ENCODE measurements around the gene ZFHX3. TPM values are rescaled to one million over a fixed set of nuclear protein-coding genes. Genes with fewer than 3 reads are reported as not detected.

ZFHX3 gene
- total RNA-seq, 1 donor from 2014 or later, result 6.7 TPM

- DNase-seq, result no peak
Observed at GRCh38 chr16:72847187-72848027, 200.5 kb downstream of the ZFHX3 start.

DNA sequence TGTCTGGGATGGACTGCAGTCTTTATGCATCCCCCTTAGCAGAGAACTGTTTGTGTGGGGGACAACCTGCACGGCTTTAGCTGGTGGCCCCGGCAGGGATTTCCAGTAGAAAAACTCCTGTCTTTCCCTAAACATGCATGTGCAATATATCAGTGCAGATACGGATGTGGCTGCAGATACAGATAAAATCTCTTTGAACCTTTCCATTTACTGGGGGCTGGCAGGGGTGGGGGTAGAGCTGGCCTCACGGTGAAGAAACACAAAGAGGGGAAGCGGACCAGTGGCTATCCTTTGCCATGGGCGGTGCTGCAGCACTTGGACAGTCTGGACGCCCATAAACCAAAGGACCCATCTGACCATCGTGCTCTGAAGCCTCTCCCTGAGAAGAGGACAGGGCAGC lies 201.3 kb downstream of the ZFHX3 start:
- DNase-seq, result no peak

GRCh38 chr16:72845322-72846020 lies 202.5 kb downstream of the ZFHX3 start:
- DNase-seq, result no peak

DNA sequence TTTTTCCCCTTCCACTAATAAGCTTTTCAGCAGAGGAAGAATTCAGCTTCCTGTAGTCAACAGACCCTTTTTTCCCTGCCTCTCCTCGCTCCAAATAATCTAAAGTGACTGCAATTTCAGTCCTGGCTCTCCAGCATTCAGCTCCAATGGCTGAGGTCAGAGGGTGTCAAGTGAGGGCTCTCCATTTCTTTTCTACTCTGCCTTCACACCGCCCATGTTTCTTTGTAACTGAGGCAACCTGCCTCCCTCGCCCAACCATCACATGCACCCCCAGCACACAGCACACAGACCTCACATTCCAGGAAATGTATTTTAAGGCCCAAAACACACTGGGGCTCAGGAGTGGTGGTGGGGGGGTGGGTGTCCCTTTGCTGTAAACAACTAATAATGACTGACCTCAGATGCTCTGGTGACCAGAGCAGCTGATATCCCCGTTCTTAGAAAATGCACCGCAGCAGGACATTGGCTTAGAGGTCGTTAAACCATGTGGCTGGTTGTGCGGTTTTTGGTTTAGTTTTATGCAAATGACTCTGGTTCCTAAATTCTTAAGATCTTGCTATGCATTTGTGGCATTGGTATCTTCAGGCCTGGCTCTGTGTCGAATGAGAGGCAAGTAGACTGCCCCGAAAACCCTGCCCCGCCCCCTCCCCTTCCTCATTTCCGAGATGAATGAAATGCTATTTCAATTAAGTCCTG lies 203.6 kb downstream of the ZFHX3 start:
- DNase-seq, result no peak

DNA sequence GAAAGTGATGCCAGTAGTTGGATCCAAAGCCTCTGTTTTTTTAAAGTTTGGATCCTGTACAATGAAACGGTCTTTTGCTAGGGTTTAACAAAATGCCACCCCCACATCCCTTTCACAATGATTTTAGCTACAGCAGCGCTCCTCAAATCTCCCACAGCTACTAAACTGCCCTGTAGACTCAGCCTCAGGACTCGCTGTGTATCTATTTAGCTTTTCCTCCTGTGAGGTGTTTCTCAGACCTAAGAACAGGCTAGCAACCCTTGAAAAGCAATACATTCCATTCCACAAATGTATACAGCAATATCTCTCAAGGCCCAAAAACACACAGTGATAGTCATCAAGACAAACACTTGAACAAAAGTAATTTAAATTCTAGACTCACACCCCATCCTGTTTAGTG lies 206.4 kb downstream of the ZFHX3 start:
- no peak for DNase-seq

DNA sequence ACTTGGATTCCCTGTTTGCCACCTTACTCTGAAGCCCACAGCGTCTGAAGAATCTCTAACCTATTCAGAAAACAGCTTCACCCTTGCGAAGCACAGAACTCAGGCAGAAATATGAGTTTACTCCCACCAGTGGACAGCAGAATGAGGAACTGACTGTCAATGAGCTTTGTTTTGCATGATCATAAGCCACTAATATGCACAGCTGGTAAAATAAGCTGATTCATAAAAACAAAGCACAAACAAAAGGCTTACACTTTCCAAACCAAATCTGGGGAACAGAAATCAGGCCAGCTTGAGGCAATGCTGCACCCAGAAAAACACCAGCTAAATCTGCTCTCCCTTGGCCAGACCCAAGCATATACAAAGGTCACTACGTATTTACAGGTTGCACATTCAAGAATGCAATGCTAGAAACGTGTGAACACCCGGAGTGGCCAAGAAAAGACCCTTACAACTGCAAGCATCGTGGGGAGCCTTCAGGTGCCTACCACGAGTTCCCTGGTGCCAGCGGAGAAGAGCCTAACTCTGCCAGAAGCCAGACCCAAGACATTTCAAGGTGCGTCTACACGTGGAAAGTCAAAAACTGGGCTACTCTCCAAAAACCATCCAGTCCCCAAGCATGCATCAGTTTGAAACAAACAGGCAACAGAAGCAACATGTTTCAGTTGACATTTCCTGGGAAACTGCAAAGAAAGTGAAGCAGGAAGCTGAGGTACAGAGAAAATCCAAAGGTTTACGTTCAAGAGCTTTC lies 207.1 kb downstream of the ZFHX3 start:
- peak; percentile 10 for DNase-seq

DNA sequence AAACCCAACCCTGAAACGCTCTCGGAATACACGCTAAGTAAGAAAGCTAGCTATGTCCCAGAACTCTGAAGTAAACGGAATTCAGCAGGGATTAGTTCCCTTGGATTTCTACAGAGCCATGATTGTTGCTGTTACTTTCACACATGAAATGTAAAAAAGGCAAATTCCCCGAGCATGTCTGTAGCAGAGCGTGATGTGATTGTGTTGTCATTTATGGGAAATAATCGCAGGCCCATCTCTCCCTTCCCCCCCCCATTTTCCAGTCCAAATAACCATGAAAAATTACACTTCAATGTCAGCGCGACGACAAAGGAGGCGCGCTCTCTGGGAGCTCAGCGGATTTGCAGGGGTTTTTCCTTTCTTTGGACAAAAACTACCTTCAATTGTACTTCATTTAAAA lies 209.0 kb downstream of the ZFHX3 start:
- no peak for DNase-seq

DNA sequence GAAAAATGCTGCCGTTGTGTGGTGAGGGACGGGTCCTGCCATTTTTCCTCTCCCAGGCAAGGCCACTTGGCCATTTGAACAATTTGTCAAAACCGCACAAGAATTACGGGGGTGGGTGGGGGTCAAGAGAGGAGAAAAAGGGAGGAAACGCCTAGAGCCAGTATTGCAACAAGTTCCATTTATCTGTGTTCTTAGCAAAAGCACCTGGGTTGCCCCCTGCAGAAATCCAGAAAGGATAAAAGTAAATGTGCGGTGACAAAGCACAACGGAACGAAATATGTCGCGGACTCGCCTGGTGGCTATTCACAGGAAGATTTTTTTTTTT lies 209.4 kb downstream of the ZFHX3 start:
- DNase-seq, result no peak

DNA sequence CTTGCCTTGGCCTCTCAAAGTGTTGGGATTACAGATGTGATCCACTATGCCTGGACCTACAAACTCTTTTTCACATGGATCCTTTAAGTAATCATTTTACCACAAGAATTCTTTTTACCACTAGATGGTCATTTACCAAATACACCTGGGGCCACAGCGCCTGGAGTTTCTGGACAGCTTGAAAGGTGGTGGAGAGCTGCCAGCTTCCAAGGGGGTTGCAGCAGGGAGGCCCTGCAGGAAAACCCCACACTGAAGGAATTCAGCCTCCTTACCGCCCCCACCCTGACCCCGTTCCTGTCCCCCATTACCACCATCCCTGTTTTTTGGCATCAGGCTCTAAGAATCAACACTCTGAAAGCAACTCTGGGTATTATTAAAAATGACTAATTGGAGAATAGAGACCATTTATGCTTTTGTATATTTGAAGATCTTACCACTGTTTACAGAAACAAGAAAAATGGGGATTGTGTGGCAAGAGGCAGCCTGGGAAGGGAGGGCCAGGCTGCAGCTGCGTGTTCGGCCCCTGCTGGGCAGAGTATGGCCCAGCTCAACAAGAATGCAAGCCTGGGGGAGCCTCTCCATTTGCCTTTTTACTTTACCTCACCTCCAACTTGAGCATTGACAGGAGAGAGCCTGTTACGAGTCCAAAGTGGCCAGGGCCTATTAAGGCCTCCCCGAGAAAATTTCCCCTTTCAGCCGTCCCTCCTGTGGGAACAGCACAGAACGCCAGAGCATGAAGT lies 209.9 kb downstream of the ZFHX3 start:
- DNase-seq, result no peak

DNA sequence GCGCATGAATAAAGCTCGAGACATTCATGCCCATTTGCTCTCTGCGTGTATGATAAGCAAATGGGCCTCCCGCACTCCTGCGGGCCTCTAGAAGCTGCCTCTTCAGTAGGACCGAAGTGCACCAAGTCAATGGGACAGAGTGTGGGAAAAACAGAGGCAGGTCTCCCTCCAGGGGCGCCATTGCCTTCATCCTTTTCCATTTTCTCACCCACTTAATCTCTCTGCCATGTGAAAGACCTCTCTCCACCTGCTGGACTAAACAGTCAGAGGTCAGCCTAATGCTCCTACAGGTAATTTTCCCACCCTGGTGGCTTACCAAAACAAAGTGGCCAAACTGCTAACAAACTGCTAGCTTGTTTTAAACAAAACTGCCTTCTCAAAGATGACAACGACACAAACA lies 210.9 kb downstream of the ZFHX3 start:
- no peak for DNase-seq

- no peak for DNase-seq
Observed at GRCh38 chr16:72836181-72836580, 211.7 kb downstream of the ZFHX3 start.

- no peak for DNase-seq
Observed at GRCh38 chr16:72835086-72835485, 212.8 kb downstream of the ZFHX3 start.

DNA sequence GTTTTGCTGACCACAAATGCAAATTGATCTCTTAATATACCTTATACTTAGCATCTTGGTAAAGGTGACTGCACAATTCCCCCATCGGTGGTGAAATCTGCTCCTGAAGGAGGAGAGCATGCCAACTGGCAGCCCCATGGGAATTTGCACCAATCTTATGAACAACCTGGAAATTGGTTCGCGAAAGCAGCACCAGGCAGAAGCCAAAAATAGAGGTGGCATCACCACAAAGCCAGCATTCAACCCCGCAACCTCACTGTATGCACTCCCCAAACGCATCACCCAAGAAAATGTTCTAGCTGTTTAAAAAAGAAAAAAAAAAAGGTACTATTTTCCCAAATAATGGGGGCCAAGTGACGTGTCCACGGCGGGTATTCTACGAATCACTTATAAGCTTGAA lies 213.4 kb downstream of the ZFHX3 start:
- DNase-seq, result no peak

- no peak for DNase-seq
Observed at GRCh38 chr16:72833969-72834368, 214.0 kb downstream of the ZFHX3 start.

DNA sequence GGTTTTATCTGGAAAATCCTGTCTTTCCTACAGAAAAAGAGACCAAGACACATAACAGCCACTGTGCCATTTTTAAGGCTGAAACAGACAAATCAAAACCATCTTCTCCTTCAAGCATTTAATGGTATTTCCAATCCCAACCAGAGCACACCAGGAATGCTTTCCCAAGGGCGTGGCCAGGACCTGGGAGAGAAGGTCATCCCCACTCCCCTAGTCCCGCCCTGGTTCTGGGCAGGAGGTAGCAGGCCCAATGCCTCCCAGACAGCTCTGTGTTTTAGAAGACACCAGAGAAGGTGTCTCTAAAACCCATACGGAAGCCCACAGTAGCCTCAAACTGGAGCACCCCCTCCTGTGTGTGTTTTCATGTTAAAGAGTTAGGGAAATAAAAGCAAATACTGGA lies 214.4 kb downstream of the ZFHX3 start:
- DNase-seq, result no peak

GRCh38 chr16:72832621-72833248 lies 215.2 kb downstream of the ZFHX3 start:
- peak; percentile 62 for DNase-seq

GRCh38 chr16:72829846-72830775 lies 217.8 kb downstream of the ZFHX3 start:
- no peak for DNase-seq

- no peak for DNase-seq
Observed at GRCh38 chr16:72827866-72828265, 220.1 kb downstream of the ZFHX3 start.

- no peak for DNase-seq
Observed at GRCh38 chr16:72825912-72826621, 221.9 kb downstream of the ZFHX3 start.

DNA sequence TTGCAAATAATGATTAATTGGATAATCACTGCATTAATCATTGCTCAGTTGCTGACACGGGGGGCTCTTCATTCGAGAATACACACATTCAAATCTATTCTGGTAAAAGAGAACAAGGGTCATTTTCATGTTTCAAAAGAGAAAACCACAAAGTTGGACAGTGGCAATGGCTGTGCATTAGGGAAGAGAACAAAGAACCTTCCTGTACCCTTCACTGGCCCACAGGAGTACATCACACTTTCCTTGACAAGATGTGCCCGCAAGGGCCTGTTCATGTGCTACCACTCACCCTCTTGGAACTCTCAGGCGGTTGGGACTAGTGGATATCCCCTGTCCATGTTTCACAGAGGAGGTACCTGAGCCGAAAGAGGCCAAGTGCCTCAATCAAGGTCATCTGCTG lies 223.2 kb downstream of the ZFHX3 start:
- no peak for DNase-seq
